Stimulated activated CD4-positive, alpha-beta T cell treated with anti-CD3 and anti-CD28 coated beads, Interleukin-4, amount 100 ng/mL, for 48 hours (primary cell): ENCODE results near the gene RAD18.

ENCODE experiments used
- DNase-seq, 2 donors: peaks; one replicate each; pipeline ENCODE4 v3.0.0-alpha.2; 2020; ENCODE audit warnings: low read depth in 2 of 2

The RAD18 gene

DNA sequence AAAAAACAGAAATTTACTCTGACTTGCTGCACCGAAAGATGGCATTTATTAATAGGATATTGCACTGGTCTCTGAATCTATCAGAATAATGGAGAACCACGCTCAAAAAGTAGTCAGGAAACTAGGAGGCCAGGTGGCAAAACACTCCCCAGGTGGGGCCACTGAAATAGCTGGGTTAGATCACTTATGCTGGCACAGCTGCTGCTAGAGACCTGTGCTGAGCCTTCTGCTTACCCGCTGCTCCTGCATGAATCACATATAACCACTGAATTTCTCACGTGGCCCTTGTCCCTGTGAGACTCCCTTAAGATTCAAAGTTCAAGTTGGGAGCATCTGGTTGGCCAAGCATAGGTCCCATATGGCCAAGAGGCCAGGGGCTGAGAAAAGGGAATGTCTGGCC, 127.9 kb downstream of the RAD18 start:
- no peak for DNase-seq

DNA sequence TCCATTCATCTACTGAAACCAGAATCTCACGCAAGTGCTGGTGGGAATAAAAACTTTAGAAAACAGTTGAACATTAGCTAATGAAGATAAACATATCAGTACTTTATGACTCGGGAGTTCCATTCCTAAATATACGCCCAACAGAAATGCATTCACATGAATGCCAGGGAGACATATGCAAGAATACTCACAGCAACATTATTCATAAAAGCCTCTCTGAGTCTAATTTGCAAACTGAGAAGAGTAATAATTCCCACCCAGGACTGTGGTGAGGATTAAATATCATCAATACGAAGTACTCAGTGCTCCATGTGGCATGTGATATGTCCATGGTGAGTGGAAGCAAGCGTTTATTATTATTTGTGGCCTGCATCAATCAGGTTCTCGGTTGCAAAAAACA, 128.3 kb downstream of the RAD18 start:
- no peak for DNase-seq

DNA sequence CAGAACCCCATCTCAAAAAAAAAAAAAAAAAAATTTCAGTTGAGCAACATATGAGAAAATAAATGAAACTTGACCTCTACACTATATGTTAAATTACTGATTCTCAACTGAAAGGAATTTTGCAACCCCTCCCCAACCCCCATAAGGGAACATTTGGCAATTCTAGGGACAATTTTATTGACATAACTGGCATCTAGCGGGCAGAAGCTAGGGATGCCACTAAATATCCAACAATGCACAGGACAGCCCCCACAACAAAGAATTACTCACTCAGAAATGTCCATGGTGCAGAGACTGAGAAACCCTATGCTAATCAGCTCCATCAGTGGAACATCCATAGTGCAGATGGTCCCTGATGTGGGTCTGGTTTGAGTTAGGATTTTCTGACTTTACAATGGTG, 135.6 kb downstream of the RAD18 start:
- DNase-seq, result no peak
